Measurements from ENCODE around the gene RAF1. TPM values are rescaled to one million over a fixed set of nuclear protein-coding genes. Genes with fewer than 3 reads are reported as not detected.

RAF1 gene
- total and polyA plus RNA-seq, 2 donors (not counting 3 experiments of a cell fraction or from before 2014, with no cell fraction given): 73.8 to 86.2 TPM

GRCh38 chr3:12582730-12583129, 81.2 kb downstream of the RAF1 start:
- no peak for FAIRE-seq

More at GRCh38 chr3:12582730-12583129, 81.2 kb downstream of the RAF1 start:
- intact Hi-C loops (cut with micrococcal nuclease) (no loop called here), dilution Hi-C loops (cut with MboI; ENCODE audit: extremely low pct_ligation_motif_present, low sequenced_read_pairs) (no loop called here)
- no peaks in the 10 kb centered on the region for H4K20me1 ChIP-seq (replicated peaks; ENCODE audit: control insufficient read depth, extremely low read depth, insufficient read depth, low read length)
- H3K4me1 ChIP-seq (ENCODE audit: control insufficient read depth, extremely low read depth, insufficient read depth, low read length): peaks cover 12% of the 10 kb centered on the region
- H3K9ac ChIP-seq (replicated peaks; ENCODE audit: extremely low read depth, insufficient read depth, low read length): no peak overlapping the region
- TF ChIP-seq POLR2A (IDR thresholded peaks at IDR 0.05; ENCODE audit: low read depth, low read length) (no peak), EZH2 (IDR thresholded peaks at IDR 0.05; ENCODE audit: borderline replicate concordance, low read depth, low read length, severe bottlenecking) (no peak), POLR2AphosphoS5 (IDR thresholded peaks at IDR 0.05; ENCODE audit: insufficient read depth, low read depth, low read length) (no peak), MYC (IDR thresholded peaks at IDR 0.05; ENCODE audit: low read depth, low read length) (no peak), CTCF (IDR thresholded peaks at IDR 0.05; ENCODE audit: extremely low read depth in 1 of 2, insufficient read depth in 1 of 2, low read depth in 1 of 2, low read length in 2 of 2) (no peak), GATA2 (IDR thresholded peaks at IDR 0.05; ENCODE audit: insufficient read depth, insufficient read length, low read depth, low read length) (no peak), MAX (IDR thresholded peaks at IDR 0.05; ENCODE audit: insufficient read depth, insufficient read length) (no peak), FOS (IDR thresholded peaks at IDR 0.05; ENCODE audit: borderline replicate concordance, insufficient read depth, low read length) (no peak)
- H3K79me2 ChIP-seq (ENCODE audit: control insufficient read depth, insufficient read depth, low read length): no peaks in the 10 kb centered on the region
- H3K27ac ChIP-seq (ENCODE audit: insufficient read depth, low read depth, low read length): no peak overlapping the region
- no peak for DNase-seq (ENCODE audit: low read depth, low spot score)
- peaks cover 36% of the 10 kb centered on the region in 2 experiments for H3K36me3 ChIP-seq (ENCODE audit: control insufficient read depth in 2 of 2, extremely low read depth in 1 of 2, insufficient read depth in 2 of 2, low read length in 2 of 2)
- H3K27me3 ChIP-seq (ENCODE audit: control insufficient read depth in 2 of 2, insufficient read depth in 2 of 2, low read length in 2 of 2): no peaks in the 10 kb centered on the region
- H3K9me3 ChIP-seq (replicated peaks; ENCODE audit: control insufficient read depth, insufficient read depth, low read length): no peaks in the 10 kb centered on the region
- no peak overlapping the region for H2AFZ ChIP-seq (ENCODE audit: low read depth, low read length)
- no peak overlapping the region for H3K4me2 ChIP-seq (ENCODE audit: insufficient read depth, low read length)
- no peak overlapping the region for H3K4me3 ChIP-seq (replicated peaks in 1 of 3; ENCODE audit: insufficient read depth in 1 of 3, low read depth in 1 of 3, low read length in 3 of 3)
- TSS peak; percentile 15 for BruUV-seq (replicated peaks)
- ChIA-PET CTCF (no interaction called here), POLR2A (no interaction called here)
- no peaks in the 10 kb centered on the region for H3K9me1 ChIP-seq (replicated peaks; ENCODE audit: control insufficient read depth, extremely low read depth, insufficient read depth, low read length)

Measured in endothelial cell of umbilical vein (primary cell).